GM19240 (cell line): ENCODE data around the gene AKAP5.

Experiments used
- DNase-seq: peaks from one replicate; pipeline ENCODE4 v3.0.0; 2011; ENCODE audit warnings: low spot score; ENCODE audit not compliant: insufficient read length

The AKAP5 gene

GRCh38 chr14:64465191-64465822, at the start of gene AKAP5:
Gene AKAP5 (plus strand): TSS chr14:64465499. CDS start chr14:64468395, 2,896 bp downstream.
- DNase-seq = no peak

DNA sequence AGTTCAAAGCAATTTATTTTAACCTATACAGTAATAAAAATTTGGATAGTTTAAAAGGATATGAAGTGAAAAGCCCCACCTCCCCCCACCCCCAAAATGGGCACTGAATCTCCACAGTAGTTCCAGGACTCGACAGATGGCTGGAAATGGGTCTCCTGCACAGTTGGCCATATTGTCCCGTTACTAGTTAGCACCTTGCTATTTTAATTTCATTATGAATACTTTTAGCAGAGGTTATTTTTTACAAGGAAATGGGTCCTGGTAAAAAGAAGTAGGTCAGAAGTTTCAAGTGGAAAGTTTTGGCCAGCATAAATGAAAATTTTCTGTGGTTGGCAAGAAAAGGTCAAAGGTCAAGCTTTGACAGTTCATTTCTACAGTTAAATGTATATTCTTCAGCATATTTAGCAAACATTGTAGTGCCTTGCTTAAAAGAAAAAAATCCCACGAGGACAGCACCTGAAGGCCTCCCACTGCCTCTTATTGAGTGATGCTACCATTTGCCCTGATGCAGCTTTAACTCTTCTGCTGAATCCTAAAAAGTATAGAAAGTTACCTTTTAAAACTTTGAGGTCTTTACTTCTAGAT, 48.9 kb upstream of the AKAP5 start:
- no peak for DNase-seq

DNA sequence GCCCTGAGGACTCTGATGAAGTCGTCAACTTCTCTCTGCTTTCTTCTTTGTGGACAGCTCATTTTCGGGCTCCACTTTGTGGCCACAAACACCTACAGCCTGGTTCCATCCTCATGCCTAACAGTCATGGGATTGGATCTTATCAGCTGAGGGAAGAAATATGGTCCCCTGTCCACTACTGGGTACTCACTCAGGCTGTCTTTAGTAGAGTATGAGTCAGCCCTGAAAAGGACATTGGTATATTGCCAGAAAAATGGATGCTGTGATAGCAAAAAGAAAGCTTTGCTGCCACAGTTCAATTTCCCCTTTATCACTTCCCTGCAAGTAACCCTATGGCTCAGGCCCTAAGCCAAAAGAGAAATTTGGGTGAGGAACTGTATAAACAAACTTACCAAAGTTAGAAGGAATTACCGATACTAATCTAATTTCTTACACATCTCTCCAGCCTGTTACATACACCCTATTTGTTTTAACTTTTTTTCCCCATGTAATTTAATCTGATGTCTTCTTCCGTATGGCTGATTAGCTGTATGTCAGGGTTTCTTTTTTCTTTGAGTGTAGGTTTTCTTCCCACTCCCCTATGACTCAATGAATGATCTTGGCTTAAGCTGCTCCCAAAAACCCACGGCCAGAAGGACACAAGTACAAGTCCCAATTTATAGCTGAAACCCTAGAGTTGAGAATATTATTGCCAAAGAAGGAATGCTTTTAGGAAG, 48.1 kb upstream of the AKAP5 start:
- DNase-seq = no peak

GRCh38 chr14:64417771-64418125, 47.6 kb upstream of the AKAP5 start:
- DNase-seq = no peak

DNA sequence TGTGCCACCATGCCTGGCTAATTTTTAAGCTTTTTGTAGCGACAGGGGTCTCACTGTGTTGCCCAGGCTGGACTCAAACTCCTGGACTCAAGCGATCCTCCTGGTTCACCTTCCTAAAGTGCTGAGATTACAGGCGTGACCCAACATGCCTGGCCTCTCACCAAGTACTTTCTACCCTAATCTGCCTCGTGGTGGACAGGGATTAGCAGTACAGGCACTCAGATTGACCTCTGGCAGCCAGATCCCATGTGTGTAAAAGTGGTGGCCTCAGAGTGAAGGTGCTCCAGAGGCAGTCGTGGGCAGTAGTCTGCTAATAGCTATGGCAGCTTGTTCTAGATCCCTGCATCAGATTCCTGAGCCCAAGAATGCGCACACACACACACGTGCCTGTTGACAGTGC, 46.3 kb upstream of the AKAP5 start:
- DNase-seq = no peak

GRCh38 chr14:64421166-64421565, 44.1 kb upstream of the AKAP5 start:
- no peak for DNase-seq

DNA sequence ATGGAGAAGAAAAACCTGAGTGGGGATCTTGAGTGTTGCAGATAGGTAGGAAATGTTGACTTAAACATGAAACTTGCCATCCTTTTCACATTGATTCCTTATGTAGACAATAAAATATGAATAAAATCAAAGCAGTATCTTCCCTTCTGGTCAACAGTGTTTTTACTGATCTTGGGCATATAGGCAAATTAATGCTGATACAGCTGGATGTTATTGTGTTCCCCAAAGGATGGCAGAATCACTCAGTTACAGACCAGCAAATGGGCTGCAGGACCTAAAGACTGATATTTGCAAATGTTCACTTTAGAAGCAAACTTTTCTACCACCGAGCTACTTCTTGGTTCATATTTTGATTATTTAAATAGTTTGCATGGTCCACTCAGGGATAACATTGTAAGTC, 43.3 kb upstream of the AKAP5 start:
- DNase-seq = no peak

GRCh38 chr14:64422756-64423155, 42.5 kb upstream of the AKAP5 start:
- no peak for DNase-seq

GRCh38 chr14:64423987-64424386, 41.3 kb upstream of the AKAP5 start:
- DNase-seq = no peak

GRCh38 chr14:64434528-64434927, 30.8 kb upstream of the AKAP5 start:
- no peak for DNase-seq

GRCh38 chr14:64438181-64438841, 27.0 kb upstream of the AKAP5 start:
- DNase-seq = no peak

GRCh38 chr14:64439141-64439540, 26.2 kb upstream of the AKAP5 start:
- DNase-seq = no peak

DNA sequence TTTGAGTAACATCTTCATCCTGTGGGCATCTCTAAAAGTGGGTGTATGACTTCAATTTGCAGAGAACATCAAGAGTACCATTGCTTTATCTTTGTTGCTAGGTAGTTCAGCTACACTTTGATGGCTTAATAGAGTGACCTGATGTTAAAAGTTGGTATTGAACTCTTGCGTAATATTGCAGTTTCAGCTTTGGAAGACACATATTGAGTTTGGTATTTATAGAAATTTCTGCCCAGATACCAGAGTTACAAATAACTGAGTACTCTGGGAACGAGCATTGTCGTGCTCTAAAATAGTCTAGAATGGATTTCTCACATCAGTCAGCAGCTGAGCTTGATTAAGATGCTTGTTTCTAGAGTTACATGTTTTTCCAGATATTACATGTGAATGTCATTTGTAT, 24.8 kb upstream of the AKAP5 start:
- DNase-seq = no peak

DNA sequence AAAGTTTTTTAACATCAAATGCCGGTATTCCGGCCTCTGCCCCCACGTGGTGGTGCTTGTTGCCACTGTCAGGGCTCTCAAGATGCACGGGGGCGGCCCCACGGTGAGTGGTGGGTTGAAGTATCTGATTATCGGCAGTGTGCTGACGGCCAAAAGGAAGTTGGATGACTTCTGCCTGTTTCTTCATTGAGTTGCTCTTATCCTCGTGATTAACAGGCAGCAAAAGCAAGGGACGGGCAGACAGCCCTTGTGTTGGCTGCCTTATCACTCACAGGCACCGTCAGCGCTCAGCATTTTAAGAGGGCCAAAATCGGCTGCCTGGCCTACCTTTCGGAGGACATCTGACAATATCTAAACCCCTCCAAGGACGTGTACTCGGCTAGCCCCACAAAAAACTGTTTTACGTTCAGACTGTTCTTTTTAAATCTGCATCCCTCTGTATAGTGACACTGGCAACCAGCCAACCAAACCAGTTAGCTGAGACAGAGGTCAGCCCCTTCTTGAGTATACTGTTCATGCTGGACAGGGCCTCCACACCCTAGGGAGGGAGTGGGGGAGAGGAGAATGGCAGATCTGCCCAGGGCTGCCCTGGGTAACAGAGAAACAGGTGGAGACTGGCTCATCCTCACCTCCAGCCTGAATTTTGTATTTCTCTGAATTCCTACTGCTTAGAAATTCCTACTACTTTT, 22.9 kb upstream of the AKAP5 start:
- DNase-seq = no peak

DNA sequence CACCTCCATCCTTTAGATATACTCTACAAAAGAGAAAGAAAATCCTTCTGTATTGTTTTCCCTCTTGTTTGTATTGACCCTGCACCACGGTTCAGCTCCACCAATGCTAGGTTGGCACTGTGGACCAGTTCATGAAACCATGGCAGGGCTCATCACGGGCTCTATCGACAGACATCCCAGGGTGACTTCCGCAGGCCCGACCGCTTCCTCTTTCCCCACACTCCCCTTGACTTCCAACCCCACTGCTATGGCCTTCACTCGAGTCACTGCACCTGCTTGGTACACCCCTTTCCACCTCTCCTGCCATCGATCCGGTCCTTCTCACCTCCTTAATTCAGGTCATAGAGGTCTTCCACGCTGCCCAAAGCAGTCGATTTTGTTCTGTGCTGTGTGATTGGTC, 21.2 kb upstream of the AKAP5 start:
- no peak for DNase-seq

GRCh38 chr14:64444984-64445845, 20.1 kb upstream of the AKAP5 start:
- peak; percentile 64 for DNase-seq

GRCh38 chr14:64447876-64448670, 17.2 kb upstream of the AKAP5 start:
- DNase-seq = no peak

GRCh38 chr14:64450255-64450654, 15.0 kb upstream of the AKAP5 start:
- DNase-seq = no peak

- DNase-seq = no peak
Measured at GRCh38 chr14:64454671-64455070, 10.6 kb upstream of the AKAP5 start.
